GM04503 (cell line): ENCODE results near the gene DOK5.

Experiments
- DNase-seq: peaks from one replicate; pipeline ENCODE4 v3.0.0-alpha.2; 2012; ENCODE audit warnings: low read depth

Gene DOK5

DNA sequence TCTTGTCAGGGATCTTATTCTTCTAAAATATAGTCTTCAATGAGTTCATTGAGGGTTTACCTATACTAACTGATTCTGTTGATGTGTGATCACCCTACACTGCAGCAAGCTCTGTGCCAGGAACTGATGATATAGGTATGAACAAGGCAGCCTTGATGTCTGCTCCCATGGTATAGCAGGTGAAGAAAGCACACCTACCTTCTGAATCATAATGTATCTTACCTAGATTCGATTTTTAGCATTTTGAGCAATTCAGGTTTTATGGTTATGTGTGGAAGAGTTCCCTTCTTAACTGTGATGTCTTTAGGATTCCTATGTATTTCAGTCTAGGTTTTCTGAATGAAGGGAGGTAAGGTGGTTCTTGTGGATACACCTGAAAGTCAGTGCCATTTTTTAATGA lies 223.0 kb downstream of the DOK5 start:
- no peak for DNase-seq
